Measurements from ENCODE around the gene CMC1. TPM values are rescaled to one million over a fixed set of nuclear protein-coding genes. Genes with fewer than 3 reads are reported as not detected.
A peak's percentile ranks its signal among the peaks of the same experiment; 100 is the strongest.

CMC1 gene
- total and polyA plus RNA-seq, 2 experiments from 2014 or later = 22.6 to 45.8 TPM

GRCh38 chr3:28218917-28219198 is 22.6 kb upstream of the CMC1 start:
- H3K9me3 ChIP-seq (ENCODE audit: low read depth) = no peaks in the 10 kb centered on the region
- H3K4me3 ChIP-seq = no peak overlapping the region
- H3K27ac ChIP-seq = no peak overlapping the region
- no peaks in the 10 kb centered on the region for H3K27me3 ChIP-seq
- H3K4me2 ChIP-seq = no peak overlapping the region
- no peaks in the 10 kb centered on the region for H4K20me1 ChIP-seq (ENCODE audit: insufficient read depth, poor library complexity, severe bottlenecking)
- H3K4me1 ChIP-seq (ENCODE audit: insufficient read depth) = no peaks in the 10 kb centered on the region
- H3K79me2 ChIP-seq = no peaks in the 10 kb centered on the region
- no peak for DNase-seq (ENCODE audit: low spot score)
- TF ChIP-seq EZH2phosphoT487 (IDR thresholded peaks at IDR 0.05; ENCODE audit: low read depth, severe bottlenecking, unreplicated experiment) (no peak), EZH2 (IDR thresholded peaks at IDR 0.05; ENCODE audit: borderline replicate concordance) (no peak), CTCF (IDR thresholded peaks at IDR 0.05; ENCODE audit: poor library complexity) (no peak)
- H3K36me3 ChIP-seq (replicated peaks; ENCODE audit: insufficient read depth, low read depth) = no peaks in the 10 kb centered on the region
- no peaks in the 10 kb centered on the region for H3K9me2 ChIP-seq (replicated peaks; ENCODE audit: insufficient read depth)
- H2AFZ ChIP-seq = no peak overlapping the region

DNA sequence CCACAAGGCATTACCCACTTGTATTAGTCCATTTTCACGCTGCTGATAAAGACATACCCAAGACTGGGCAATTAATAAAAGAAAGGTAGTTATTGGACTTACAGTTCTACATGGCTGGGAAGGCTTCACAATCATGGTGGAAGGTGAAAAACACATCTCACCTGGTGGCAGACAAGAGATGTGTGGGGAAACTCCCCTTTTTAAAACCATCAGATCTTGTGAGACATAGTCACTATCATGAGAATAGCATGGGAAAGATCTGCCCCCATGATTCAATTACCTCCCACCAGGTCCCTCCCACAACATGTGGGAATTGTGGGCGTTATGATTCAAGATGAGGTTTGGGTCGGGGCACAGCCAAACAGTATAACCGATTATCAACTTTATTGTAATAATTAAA is 17.0 kb upstream of the CMC1 start:
- Histone ChIP-seq H3K27ac (no peak overlapping the region), H3K4me3 (no peak overlapping the region), H3K9me2 (replicated peaks; ENCODE audit: insufficient read depth) (no peaks in the 10 kb centered on the region), H3K4me1 (ENCODE audit: insufficient read depth) (peaks cover 4% of the 10 kb centered on the region), H3K9me3 (ENCODE audit: low read depth) (no peaks in the 10 kb centered on the region), H3K36me3 (replicated peaks; ENCODE audit: insufficient read depth, low read depth) (no peaks in the 10 kb centered on the region), H3K27me3 (no peaks in the 10 kb centered on the region), H4K20me1 (ENCODE audit: insufficient read depth, poor library complexity, severe bottlenecking) (no peaks in the 10 kb centered on the region), H3K79me2 (no peaks in the 10 kb centered on the region), H2AFZ (no peak overlapping the region), H3K4me2 (no peak overlapping the region)
- 89% methylated on average over 4 of the region's 4 CpGs for WGBS (ENCODE audit: low lambda C conversion rate, missing lambda C conversion rate)
- no peak for TF ChIP-seq EZH2 (IDR thresholded peaks at IDR 0.05; ENCODE audit: borderline replicate concordance)
- no peak for TF ChIP-seq EZH2phosphoT487 (IDR thresholded peaks at IDR 0.05; ENCODE audit: low read depth, severe bottlenecking, unreplicated experiment)
- no peak for TF ChIP-seq CTCF (IDR thresholded peaks at IDR 0.05; ENCODE audit: poor library complexity)
- no peak for DNase-seq (ENCODE audit: low spot score)

- Histone ChIP-seq H3K4me1 (ENCODE audit: insufficient read depth) (peaks cover 12% of the 10 kb centered on the region), H3K9me3 (ENCODE audit: low read depth) (no peaks in the 10 kb centered on the region), H3K4me3 (no peak overlapping the region), H3K79me2 (no peaks in the 10 kb centered on the region), H3K4me2 (no peak overlapping the region), H3K27ac (no peak overlapping the region), H4K20me1 (ENCODE audit: insufficient read depth, poor library complexity, severe bottlenecking) (no peaks in the 10 kb centered on the region), H3K36me3 (replicated peaks; ENCODE audit: insufficient read depth, low read depth) (no peaks in the 10 kb centered on the region), H3K9me2 (replicated peaks; ENCODE audit: insufficient read depth) (no peaks in the 10 kb centered on the region), H3K27me3 (no peaks in the 10 kb centered on the region), H2AFZ (no peak overlapping the region)
- WGBS (ENCODE audit: low lambda C conversion rate, missing lambda C conversion rate) = 99% methylated on average over 3 of the region's 3 CpGs
- DNase-seq (ENCODE audit: low spot score) = no peak
- no peak for TF ChIP-seq EZH2phosphoT487 (IDR thresholded peaks at IDR 0.05; ENCODE audit: low read depth, severe bottlenecking, unreplicated experiment)
- TF ChIP-seq EZH2 (IDR thresholded peaks at IDR 0.05; ENCODE audit: borderline replicate concordance) = no peak
- no peak for TF ChIP-seq CTCF (IDR thresholded peaks at IDR 0.05; ENCODE audit: poor library complexity)
Observed at GRCh38 chr3:28226020-28226419, 15.4 kb upstream of the CMC1 start.

DNA sequence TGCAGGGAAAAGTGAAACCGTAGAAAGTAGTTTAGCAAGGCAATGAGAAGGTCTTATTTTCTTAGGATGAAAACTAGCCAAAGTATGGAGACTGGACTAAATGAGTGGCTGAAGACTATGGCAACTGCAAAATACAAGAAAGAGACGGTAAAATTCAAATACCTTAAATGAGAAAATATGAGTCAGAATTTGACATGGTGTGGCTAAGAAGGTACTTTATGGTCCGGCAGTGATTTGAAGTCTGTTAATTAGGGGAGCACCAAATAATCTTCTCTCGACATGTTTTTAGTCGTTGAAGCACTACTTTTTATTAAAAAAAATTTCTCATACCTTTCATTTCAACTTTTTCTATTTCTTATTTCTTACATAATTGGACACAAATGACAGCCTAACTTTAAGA is 12.8 kb upstream of the CMC1 start:
- Histone ChIP-seq H2AFZ (peak overlapping the region; percentile 42), H3K27me3 (no peaks in the 10 kb centered on the region), H3K79me2 (no peaks in the 10 kb centered on the region)

More for the DNA sequence above, 12.8 kb upstream of the CMC1 start:
- DNase-seq (ENCODE audit: low spot score) = no peak
- H3K36me3 ChIP-seq (replicated peaks; ENCODE audit: insufficient read depth, low read depth) = no peaks in the 10 kb centered on the region
- H3K4me1 ChIP-seq (ENCODE audit: insufficient read depth) = peaks cover 12% of the 10 kb centered on the region
- no peak for TF ChIP-seq EZH2 (IDR thresholded peaks at IDR 0.05; ENCODE audit: borderline replicate concordance)
- no peak for TF ChIP-seq EZH2phosphoT487 (IDR thresholded peaks at IDR 0.05; ENCODE audit: low read depth, severe bottlenecking, unreplicated experiment)
- no peak for TF ChIP-seq CTCF (IDR thresholded peaks at IDR 0.05; ENCODE audit: poor library complexity)
- no peaks in the 10 kb centered on the region for H4K20me1 ChIP-seq (ENCODE audit: insufficient read depth, poor library complexity, severe bottlenecking)
- no peaks in the 10 kb centered on the region for H3K9me2 ChIP-seq (replicated peaks; ENCODE audit: insufficient read depth)
- WGBS (ENCODE audit: low lambda C conversion rate, missing lambda C conversion rate) = 97% methylated on average over 5 of the region's 5 CpGs
- no peak overlapping the region for H3K27ac ChIP-seq
- H3K4me3 ChIP-seq = no peak overlapping the region
- no peak overlapping the region for H3K4me2 ChIP-seq
- H3K9me3 ChIP-seq (ENCODE audit: low read depth) = no peaks in the 10 kb centered on the region

All from hepatocyte (in vitro differentiated cells).